ENCODE data around the gene POU1F1. TPM values are rescaled to one million over a fixed set of nuclear protein-coding genes. Genes with fewer than 3 reads are reported as not detected.

Gene POU1F1
- total and polyA plus RNA-seq, 12 donors: not detected

- Histone ChIP-seq H3K4me1 (replicated peaks in 1 of 2) (no peaks in the 10 kb centered on the region), H3K27ac (no peak overlapping the region), H3K27me3 (no peaks in the 10 kb centered on the region), H3K4me3 (no peak overlapping the region), H3K9me3 (replicated peaks in 1 of 3) (no peaks in the 10 kb centered on the region), H3K36me3 (replicated peaks in 1 of 2) (no peaks in the 10 kb centered on the region)
- intact Hi-C loops (cut with DNase I): no loop called here
- TF ChIP-seq, protein P1, sequence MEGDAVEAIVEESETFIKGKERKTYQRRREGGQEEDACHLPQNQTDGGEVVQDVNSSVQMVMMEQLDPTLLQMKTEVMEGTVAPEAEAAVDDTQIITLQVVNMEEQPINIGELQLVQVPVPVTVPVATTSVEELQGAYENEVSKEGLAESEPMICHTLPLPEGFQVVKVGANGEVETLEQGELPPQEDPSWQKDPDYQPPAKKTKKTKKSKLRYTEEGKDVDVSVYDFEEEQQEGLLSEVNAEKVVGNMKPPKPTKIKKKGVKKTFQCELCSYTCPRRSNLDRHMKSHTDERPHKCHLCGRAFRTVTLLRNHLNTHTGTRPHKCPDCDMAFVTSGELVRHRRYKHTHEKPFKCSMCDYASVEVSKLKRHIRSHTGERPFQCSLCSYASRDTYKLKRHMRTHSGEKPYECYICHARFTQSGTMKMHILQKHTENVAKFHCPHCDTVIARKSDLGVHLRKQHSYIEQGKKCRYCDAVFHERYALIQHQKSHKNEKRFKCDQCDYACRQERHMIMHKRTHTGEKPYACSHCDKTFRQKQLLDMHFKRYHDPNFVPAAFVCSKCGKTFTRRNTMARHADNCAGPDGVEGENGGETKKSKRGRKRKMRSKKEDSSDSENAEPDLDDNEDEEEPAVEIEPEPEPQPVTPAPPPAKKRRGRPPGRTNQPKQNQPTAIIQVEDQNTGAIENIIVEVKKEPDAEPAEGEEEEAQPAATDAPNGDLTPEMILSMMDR (IDR thresholded peaks at IDR 0.05): no peak
- TF ChIP-seq POLR2A (IDR thresholded peaks at IDR 0.05): no peak
- 59 to 79% (median 66%) methylated on average over 4 of the region's 4 CpGs for WGBS, 4 donors
- no peak for DNase-seq
Measured at GRCh38 chr3:87317779-87318178, 41.4 kb upstream of the POU1F1 start.

DNA sequence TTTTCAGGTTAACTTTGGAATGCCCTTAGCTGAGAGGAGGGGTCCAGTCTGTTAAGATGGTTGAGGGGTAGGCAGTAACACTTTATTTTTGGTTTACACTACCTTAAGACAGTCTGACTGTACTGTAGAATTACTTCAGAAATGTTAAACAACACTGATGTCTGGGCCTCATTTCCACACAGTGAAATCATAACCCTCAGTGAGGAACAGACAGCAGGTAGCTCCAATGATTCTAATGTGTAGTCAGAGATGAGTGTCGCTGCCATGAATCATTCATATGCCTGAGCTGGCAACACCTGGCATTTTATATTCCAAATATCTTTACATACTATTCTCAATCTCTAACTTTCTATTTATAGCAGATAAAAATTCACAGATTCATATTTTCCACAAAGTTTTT, 37.3 kb upstream of the POU1F1 start:
- H3K4me1 ChIP-seq (replicated peaks in 1 of 2): no peaks in the 10 kb centered on the region
- intact Hi-C loops (cut with DNase I): no loop called here
- no peaks in the 10 kb centered on the region for H3K9me3 ChIP-seq (replicated peaks in 1 of 3)
- TF ChIP-seq POLR2A (IDR thresholded peaks at IDR 0.05): no peak
- TF ChIP-seq, protein P1 (IDR thresholded peaks at IDR 0.05): no peak
- H3K27me3 ChIP-seq: no peaks in the 10 kb centered on the region
- H3K4me3 ChIP-seq: no peak overlapping the region
- WGBS, 4 donors: 90 to 94% (median 92%) methylated on average over 1 of the region's 1 CpG
- DNase-seq: no peak
- H3K36me3 ChIP-seq (replicated peaks in 1 of 2): no peaks in the 10 kb centered on the region
- H3K27ac ChIP-seq: no peak overlapping the region

- H3K4me3 ChIP-seq: no peak overlapping the region
- no peaks in the 10 kb centered on the region for H3K4me1 ChIP-seq (replicated peaks in 1 of 2)
- no peak overlapping the region for H3K27ac ChIP-seq
- intact Hi-C loops (cut with DNase I): no loop called here
- TF ChIP-seq, protein P1 (IDR thresholded peaks at IDR 0.05): no peak
- no peak for TF ChIP-seq POLR2A (IDR thresholded peaks at IDR 0.05)
- DNase-seq: no peak
- H3K27me3 ChIP-seq: no peaks in the 10 kb centered on the region
- WGBS, 4 donors: 88 to 92% (median 90%) methylated on average over 1 of the region's 1 CpG
- no peaks in the 10 kb centered on the region for H3K9me3 ChIP-seq (replicated peaks in 1 of 3)
- H3K36me3 ChIP-seq (replicated peaks in 1 of 2): no peaks in the 10 kb centered on the region
Measured at GRCh38 chr3:87311309-87311708, 34.9 kb upstream of the POU1F1 start.

GRCh38 chr3:87309601-87310000, 33.2 kb upstream of the POU1F1 start:
- no peak for DNase-seq
- intact Hi-C loops (cut with DNase I): no loop called here
- WGBS, 4 donors: 50 to 86% (median 62%) methylated on average over 3 of the region's 3 CpGs
- no peak for TF ChIP-seq POLR2A (IDR thresholded peaks at IDR 0.05)
- TF ChIP-seq, protein P1 (IDR thresholded peaks at IDR 0.05): no peak
- no peak overlapping the region for H3K4me3 ChIP-seq
- H3K36me3 ChIP-seq (replicated peaks in 1 of 2): no peaks in the 10 kb centered on the region
- no peaks in the 10 kb centered on the region for H3K4me1 ChIP-seq (replicated peaks in 1 of 2)
- H3K27ac ChIP-seq: no peak overlapping the region
- no peaks in the 10 kb centered on the region for H3K27me3 ChIP-seq
- no peaks in the 10 kb centered on the region for H3K9me3 ChIP-seq (replicated peaks in 1 of 3)

All from adrenal gland (tissue), 12 donors.